ENCODE results near the gene MUCL3. TPM values are rescaled to one million over a fixed set of nuclear protein-coding genes. Genes with fewer than 3 reads are reported as not detected.
A peak's percentile ranks its signal among the peaks of the same experiment; 100 is the strongest.

MUCL3 gene
- polyA plus RNA-seq, 1 donor (not counting 4 experiments of a cell fraction or from before 2014, with no cell fraction given), result not detected

DNA sequence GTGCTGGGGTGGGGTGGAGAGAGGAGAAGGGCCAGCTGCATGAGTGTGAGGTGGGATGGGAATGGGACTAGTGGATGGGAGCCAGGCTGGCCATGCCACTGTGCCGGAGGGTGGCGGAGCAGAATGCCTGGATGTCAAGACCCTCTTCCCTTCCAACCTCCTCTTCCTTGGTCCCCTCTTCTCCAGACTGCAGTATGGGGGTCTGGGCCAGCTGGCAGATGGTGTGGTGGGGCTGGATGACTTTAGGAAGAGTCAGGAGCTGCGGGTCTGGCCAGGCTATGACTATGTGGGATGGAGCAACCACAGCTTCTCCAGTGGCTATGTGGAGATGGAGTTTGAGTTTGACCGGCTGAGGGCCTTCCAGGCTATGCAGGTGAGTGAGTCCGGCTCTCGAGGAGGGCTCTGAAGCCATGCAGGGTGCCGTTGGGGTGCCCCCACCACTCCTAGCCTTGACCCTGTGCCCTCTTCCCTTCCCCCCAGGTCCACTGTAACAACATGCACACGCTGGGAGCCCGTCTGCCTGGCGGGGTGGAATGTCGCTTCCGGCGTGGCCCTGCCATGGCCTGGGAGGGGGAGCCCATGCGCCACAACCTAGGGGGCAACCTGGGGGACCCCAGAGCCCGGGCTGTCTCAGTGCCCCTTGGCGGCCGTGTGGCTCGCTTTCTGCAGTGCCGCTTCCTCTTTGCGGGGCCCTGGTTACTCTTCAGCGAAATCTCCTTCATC lies 48.8 kb upstream of the MUCL3 start:
- Histone ChIP-seq H3K27me3 (ENCODE audit: control insufficient read depth, extremely low read depth, insufficient read depth, low read length) (no peaks in the 10 kb centered on the region), H3K4me2 (ENCODE audit: control insufficient read depth, extremely low read depth, insufficient read depth, low read depth, low read length) (no peak overlapping the region), H3K4me3 (ENCODE audit: control insufficient read depth in 2 of 3, extremely low read depth in 1 of 3, insufficient read depth in 2 of 3, low read depth in 1 of 3, low read length in 3 of 3) (no peak overlapping the region), H3K9ac (ENCODE audit: control insufficient read depth, extremely low read depth, insufficient read depth, low read length) (no peak overlapping the region), H3K79me2 (ENCODE audit: control insufficient read depth, insufficient read depth, low read length) (peaks cover 70% of the 10 kb centered on the region), H2AFZ (ENCODE audit: control insufficient read depth, low read length) (no peak overlapping the region), H3K36me3 (ENCODE audit: control insufficient read depth in 2 of 2, extremely low read depth in 1 of 2, insufficient read depth in 2 of 2, low read length in 2 of 2) (peaks cover 65 to 67% of the 10 kb centered on the region in 2 experiments), H3K4me1 (ENCODE audit: control insufficient read depth, extremely low read depth, insufficient read depth, low read length) (peaks cover 35% of the 10 kb centered on the region), H3K27ac (ENCODE audit: control insufficient read depth, insufficient read depth, low read length) (no peak overlapping the region), H3K9me1 (ENCODE audit: control insufficient read depth, extremely low read depth, insufficient read depth, low read length) (peaks cover 6% of the 10 kb centered on the region), H3K9me3 (ENCODE audit: control insufficient read depth, low read depth, low read length) (no peaks in the 10 kb centered on the region), H4K20me1 (ENCODE audit: control insufficient read depth, extremely low read depth, insufficient read depth, low read length) (peaks cover 25% of the 10 kb centered on the region)
- TF ChIP-seq, protein P1, sequence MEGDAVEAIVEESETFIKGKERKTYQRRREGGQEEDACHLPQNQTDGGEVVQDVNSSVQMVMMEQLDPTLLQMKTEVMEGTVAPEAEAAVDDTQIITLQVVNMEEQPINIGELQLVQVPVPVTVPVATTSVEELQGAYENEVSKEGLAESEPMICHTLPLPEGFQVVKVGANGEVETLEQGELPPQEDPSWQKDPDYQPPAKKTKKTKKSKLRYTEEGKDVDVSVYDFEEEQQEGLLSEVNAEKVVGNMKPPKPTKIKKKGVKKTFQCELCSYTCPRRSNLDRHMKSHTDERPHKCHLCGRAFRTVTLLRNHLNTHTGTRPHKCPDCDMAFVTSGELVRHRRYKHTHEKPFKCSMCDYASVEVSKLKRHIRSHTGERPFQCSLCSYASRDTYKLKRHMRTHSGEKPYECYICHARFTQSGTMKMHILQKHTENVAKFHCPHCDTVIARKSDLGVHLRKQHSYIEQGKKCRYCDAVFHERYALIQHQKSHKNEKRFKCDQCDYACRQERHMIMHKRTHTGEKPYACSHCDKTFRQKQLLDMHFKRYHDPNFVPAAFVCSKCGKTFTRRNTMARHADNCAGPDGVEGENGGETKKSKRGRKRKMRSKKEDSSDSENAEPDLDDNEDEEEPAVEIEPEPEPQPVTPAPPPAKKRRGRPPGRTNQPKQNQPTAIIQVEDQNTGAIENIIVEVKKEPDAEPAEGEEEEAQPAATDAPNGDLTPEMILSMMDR (optimal IDR thresholded peaks at IDR 0.05 in 1 of 3, IDR thresholded peaks at IDR 0.05 in 1 of 3, conservative IDR thresholded peaks at IDR 0.05 in 1 of 3; ENCODE audit: extremely low read depth in 1 of 3, insufficient read depth in 2 of 3, low read length in 3 of 3), result no peak
- TF ChIP-seq EZH2 (IDR thresholded peaks at IDR 0.05; ENCODE audit: low read length), result no peak
- DNase-seq (ENCODE audit: low read depth, low spot score) (no peak), FAIRE-seq (no peak)
- dilution Hi-C loops (cut with MboI; ENCODE audit: extremely low pct_ligation_motif_present, low sequenced_read_pairs), result no loop called here

DNA sequence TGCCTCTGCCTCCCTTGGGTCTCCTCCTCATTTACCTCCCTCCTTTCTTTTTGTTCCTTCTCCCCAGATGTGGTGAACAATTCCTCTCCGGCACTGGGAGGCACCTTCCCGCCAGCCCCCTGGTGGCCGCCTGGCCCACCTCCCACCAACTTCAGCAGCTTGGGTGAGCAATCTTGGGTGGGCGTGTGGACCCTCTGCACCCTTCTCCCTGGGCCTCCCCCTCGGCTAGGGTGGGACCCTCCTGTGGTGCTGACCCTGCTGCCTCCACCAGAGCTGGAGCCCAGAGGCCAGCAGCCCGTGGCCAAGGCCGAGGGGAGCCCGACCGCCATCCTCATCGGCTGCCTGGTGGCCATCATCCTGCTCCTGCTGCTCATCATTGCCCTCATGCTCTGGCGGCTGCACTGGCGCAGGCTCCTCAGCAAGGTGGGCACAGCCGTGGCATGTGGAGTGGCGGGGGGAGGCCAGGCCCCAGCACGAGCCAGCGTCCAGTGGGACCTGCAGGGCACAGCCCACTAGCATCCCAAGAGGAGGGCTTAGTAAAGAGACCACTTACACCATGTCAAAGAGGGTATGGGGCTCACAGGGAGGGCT lies 47.7 kb upstream of the MUCL3 start:
- no peak overlapping the region for H3K4me3 ChIP-seq (ENCODE audit: control insufficient read depth in 2 of 3, extremely low read depth in 1 of 3, insufficient read depth in 2 of 3, low read depth in 1 of 3, low read length in 3 of 3)
- peaks cover 73 to 74% of the 10 kb centered on the region in 2 experiments for H3K36me3 ChIP-seq (ENCODE audit: control insufficient read depth in 2 of 2, extremely low read depth in 1 of 2, insufficient read depth in 2 of 2, low read length in 2 of 2)
- no peak overlapping the region for H3K27ac ChIP-seq (ENCODE audit: control insufficient read depth, insufficient read depth, low read length)
- TF ChIP-seq, protein P1 (optimal IDR thresholded peaks at IDR 0.05 in 1 of 3, IDR thresholded peaks at IDR 0.05 in 1 of 3, conservative IDR thresholded peaks at IDR 0.05 in 1 of 3; ENCODE audit: extremely low read depth in 1 of 3, insufficient read depth in 2 of 3, low read length in 3 of 3), result peak in 1 of 3 experiments; percentile 9
- TF ChIP-seq EZH2 (IDR thresholded peaks at IDR 0.05; ENCODE audit: low read length), result no peak
- H2AFZ ChIP-seq (ENCODE audit: control insufficient read depth, low read length), result no peak overlapping the region
- no peak for DNase-seq (ENCODE audit: low read depth, low spot score)
- peaks cover 25% of the 10 kb centered on the region for H4K20me1 ChIP-seq (ENCODE audit: control insufficient read depth, extremely low read depth, insufficient read depth, low read length)
- no peak overlapping the region for H3K9ac ChIP-seq (ENCODE audit: control insufficient read depth, extremely low read depth, insufficient read depth, low read length)
- no peak for FAIRE-seq
- peaks cover 6% of the 10 kb centered on the region for H3K9me1 ChIP-seq (ENCODE audit: control insufficient read depth, extremely low read depth, insufficient read depth, low read length)
- no peak overlapping the region for H3K4me2 ChIP-seq (ENCODE audit: control insufficient read depth, extremely low read depth, insufficient read depth, low read depth, low read length)
- no peaks in the 10 kb centered on the region for H3K27me3 ChIP-seq (ENCODE audit: control insufficient read depth, extremely low read depth, insufficient read depth, low read length)
- H3K9me3 ChIP-seq (ENCODE audit: control insufficient read depth, low read depth, low read length), result no peaks in the 10 kb centered on the region
- dilution Hi-C loops (cut with MboI; ENCODE audit: extremely low pct_ligation_motif_present, low sequenced_read_pairs), result no loop called here
- peaks cover 24% of the 10 kb centered on the region for H3K4me1 ChIP-seq (ENCODE audit: control insufficient read depth, extremely low read depth, insufficient read depth, low read length)
- peaks cover 59% of the 10 kb centered on the region for H3K79me2 ChIP-seq (ENCODE audit: control insufficient read depth, insufficient read depth, low read length)

All from keratinocyte (primary cell).